HL-60 (cell line): Measurements from ENCODE around the gene PGC.
A peak's percentile ranks its signal among the peaks of the same experiment; 100 is the strongest.
"Not testable (repeated sequence)": the region's sequence is repeated elsewhere in the genome, so short reads cannot be mapped to it uniquely, and the experiment has no call there.

Source experiments
- DNase-seq, 2 experiments: peaks; one replicate each; pipeline ENCODE4 v3.0.0-alpha.2; 2010 to 2020; ENCODE audit warnings: low read depth in 1 of 2, low spot score in 1 of 2
- H3K27ac ChIP-seq: fragments of 250-450 bp; sonication (Bioruptor Pico); replicated peaks from 2 replicates; pipeline ENCODE4 v1.5.1; 2020; ENCODE audit warnings: mild to moderate bottlenecking, moderate library complexity
- H3K27me3 ChIP-seq: fragments of 250-450 bp; sonication (Bioruptor Pico); 2 replicates; pipeline ENCODE4 v1.5.1; 2021; ENCODE audit warnings: mild to moderate bottlenecking, moderate library complexity; ENCODE audit not compliant: insufficient read depth, poor library complexity, severe bottlenecking
- H3K4me3 ChIP-seq: replicated peaks from 2 replicates; pipeline ENCODE4 v1.5.1; 2011; ENCODE audit warnings: mild to moderate bottlenecking, control low read depth, low read length; ENCODE audit not compliant: insufficient read depth
- GABPA ChIP-seq: IDR thresholded peaks from 2 replicates; pipeline ENCODE4 v1.6.1; 2012; ENCODE audit warnings: low read depth
- POLR2AphosphoS5 ChIP-seq: IDR thresholded peaks from 2 replicates; pipeline ENCODE4 v1.6.1; 2012; ENCODE audit warnings: low read depth
- SPI1 ChIP-seq: IDR thresholded peaks from 2 replicates; pipeline ENCODE4 v1.6.1; 2012; ENCODE audit warnings: low read depth, mild to moderate bottlenecking, borderline replicate concordance
- TF ChIP-seq, protein P1 (sequence below): IDR thresholded peaks from 2 replicates; pipeline ENCODE4 v1.6.1; 2012; ENCODE audit warnings: low read depth; ENCODE audit not compliant: insufficient replicate concordance
- TF ChIP-seq, protein P2 (sequence below): IDR thresholded peaks from one replicate; pipeline ENCODE4 v1.5.1; 2011; ENCODE audit warnings: low read length, control low read depth, inconsistent platforms; ENCODE audit not compliant: insufficient read depth

Gene PGC

DNA sequence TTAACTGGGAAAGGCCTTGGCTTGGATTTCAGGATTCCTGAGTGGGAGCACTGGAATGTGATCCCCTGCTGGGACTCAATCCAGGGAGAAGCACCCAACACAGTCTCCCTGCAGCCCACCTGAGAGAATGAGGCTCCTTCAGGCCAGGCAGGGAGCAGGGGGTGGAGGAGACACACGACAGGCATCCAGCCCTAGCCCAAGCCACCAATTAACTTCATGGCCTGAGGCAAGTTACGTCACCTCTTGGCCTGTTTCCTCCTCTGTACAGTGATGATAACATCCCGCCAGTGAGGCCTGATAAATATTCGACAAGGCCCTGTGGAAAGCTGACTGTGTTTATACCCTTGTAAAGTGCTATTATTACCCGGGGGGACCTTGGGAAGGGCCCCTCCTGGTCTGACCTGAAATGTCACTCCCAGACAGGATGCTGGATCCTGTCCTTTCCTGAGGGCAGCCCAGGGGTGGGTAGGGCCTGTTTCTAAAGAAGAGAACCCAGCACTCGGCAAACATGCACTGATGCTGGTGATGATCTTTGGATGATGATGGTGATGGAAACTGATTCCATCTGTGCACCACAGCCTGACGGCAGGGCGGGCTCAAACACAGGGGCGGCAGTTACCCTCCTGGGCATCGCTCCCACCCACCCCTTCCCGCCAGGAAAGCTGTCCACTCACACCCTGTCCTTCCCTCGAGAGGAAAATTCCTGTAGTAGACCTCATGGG, 20.1 kb upstream of the PGC start:
- no peak overlapping the region for H3K4me3 ChIP-seq
- H3K27me3 ChIP-seq: no peaks in the 10 kb centered on the region
- peak in 1 of 2 experiments; percentile 56 for DNase-seq
- TF ChIP-seq SPI1: no peak
- TF ChIP-seq POLR2AphosphoS5: no peak
- no peak for TF ChIP-seq GABPA
- TF ChIP-seq, protein P1, sequence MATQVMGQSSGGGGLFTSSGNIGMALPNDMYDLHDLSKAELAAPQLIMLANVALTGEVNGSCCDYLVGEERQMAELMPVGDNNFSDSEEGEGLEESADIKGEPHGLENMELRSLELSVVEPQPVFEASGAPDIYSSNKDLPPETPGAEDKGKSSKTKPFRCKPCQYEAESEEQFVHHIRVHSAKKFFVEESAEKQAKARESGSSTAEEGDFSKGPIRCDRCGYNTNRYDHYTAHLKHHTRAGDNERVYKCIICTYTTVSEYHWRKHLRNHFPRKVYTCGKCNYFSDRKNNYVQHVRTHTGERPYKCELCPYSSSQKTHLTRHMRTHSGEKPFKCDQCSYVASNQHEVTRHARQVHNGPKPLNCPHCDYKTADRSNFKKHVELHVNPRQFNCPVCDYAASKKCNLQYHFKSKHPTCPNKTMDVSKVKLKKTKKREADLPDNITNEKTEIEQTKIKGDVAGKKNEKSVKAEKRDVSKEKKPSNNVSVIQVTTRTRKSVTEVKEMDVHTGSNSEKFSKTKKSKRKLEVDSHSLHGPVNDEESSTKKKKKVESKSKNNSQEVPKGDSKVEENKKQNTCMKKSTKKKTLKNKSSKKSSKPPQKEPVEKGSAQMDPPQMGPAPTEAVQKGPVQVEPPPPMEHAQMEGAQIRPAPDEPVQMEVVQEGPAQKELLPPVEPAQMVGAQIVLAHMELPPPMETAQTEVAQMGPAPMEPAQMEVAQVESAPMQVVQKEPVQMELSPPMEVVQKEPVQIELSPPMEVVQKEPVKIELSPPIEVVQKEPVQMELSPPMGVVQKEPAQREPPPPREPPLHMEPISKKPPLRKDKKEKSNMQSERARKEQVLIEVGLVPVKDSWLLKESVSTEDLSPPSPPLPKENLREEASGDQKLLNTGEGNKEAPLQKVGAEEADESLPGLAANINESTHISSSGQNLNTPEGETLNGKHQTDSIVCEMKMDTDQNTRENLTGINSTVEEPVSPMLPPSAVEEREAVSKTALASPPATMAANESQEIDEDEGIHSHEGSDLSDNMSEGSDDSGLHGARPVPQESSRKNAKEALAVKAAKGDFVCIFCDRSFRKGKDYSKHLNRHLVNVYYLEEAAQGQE: no peak
- TF ChIP-seq, protein P2, sequence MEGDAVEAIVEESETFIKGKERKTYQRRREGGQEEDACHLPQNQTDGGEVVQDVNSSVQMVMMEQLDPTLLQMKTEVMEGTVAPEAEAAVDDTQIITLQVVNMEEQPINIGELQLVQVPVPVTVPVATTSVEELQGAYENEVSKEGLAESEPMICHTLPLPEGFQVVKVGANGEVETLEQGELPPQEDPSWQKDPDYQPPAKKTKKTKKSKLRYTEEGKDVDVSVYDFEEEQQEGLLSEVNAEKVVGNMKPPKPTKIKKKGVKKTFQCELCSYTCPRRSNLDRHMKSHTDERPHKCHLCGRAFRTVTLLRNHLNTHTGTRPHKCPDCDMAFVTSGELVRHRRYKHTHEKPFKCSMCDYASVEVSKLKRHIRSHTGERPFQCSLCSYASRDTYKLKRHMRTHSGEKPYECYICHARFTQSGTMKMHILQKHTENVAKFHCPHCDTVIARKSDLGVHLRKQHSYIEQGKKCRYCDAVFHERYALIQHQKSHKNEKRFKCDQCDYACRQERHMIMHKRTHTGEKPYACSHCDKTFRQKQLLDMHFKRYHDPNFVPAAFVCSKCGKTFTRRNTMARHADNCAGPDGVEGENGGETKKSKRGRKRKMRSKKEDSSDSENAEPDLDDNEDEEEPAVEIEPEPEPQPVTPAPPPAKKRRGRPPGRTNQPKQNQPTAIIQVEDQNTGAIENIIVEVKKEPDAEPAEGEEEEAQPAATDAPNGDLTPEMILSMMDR: no peak
- H3K27ac ChIP-seq: no peak overlapping the region

DNA sequence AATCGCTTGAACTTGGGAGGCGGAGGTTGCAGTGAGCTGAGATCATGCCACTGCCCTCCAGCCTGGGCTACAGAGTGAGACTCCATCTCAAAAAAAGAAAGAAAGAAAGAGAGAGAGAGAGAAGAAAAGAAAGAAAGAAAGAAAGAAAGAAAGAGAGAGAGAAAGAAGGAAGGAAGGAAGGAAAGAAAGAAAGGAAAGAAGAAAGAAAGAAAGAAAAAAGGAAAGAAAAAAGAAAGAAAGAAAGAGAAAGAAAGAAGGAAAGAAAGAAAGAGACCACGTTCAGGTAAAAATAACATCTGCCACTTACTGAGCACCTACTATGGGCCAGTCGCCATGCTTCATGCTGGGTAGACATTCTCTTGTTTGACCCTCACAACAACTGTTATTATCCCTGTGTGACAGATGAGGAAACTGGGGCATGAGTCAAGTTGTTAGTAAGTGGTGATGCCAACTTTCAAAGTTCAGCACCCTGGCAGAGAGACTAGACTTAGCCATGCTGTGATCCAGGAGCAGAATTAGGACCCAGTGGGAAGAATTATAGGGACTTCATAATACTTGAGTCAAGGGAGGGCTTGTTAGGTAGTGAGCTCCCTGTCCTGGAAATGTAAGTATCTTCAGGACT, 19.0 kb upstream of the PGC start:
- DNase-seq, H3K27ac ChIP-seq, H3K4me3 ChIP-seq, H3K27me3 ChIP-seq: not testable (repeated sequence)

DNA sequence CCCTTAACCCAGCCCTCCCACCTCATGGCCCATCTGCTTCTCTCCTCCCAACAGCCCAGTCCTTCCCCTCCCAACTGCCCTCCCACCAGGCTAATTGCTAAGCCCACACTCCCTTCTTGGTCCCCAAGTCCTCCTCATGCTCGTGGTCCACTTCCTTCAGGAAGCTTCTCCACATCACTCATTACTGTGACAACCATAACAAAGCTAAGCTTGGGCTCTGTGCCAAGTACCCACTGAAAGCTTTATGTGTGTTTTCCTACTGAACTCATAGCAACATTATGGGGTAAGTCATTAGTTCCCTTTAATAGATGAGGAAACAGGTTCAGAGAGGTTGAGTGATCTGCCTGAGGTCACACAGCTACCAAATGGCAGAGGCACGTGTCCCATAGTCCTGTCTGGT, 16.3 kb upstream of the PGC start:
- Histone ChIP-seq H3K27ac (no peak overlapping the region), H3K27me3 (no peaks in the 10 kb centered on the region), H3K4me3 (no peak overlapping the region)
- DNase-seq: no peak
- no peak for TF ChIP-seq POLR2AphosphoS5
- TF ChIP-seq, protein P2: no peak
- TF ChIP-seq, protein P1: no peak
- no peak for TF ChIP-seq SPI1
- no peak for TF ChIP-seq GABPA

DNA sequence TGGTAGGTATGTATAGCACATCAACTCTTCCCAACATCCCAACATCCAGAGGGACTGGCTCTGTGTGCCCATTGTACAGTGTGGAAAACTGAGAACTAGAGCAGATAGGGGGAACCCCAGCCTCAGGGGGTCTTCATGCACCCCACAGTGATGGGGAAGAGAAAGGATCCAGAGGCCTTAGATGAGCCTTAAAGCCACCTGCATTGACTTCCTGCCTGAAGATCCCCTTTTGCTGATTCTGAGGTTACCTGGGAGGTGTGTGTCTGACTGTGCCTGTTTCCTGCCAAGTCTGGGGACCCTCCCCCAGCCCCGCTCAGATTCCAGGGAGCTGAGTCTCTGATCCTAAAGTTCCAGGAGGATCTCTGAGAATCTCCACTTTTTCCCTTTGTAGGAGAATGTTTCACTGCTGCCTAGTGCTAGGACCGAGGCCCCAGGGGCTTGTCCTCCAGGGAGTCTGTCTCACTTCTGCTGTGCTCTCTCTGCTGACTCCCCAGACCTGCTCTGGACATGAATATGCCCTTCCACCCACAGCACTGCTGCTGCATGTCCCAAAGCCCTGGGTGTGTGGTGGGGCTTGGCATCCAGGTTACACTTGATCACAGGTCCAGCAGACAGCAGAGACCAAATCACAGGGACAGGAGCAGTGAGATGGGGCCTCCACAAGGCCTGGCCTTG, 12.8 kb upstream of the PGC start:
- TF ChIP-seq, protein P2: no peak
- no peak for TF ChIP-seq GABPA
- no peak for TF ChIP-seq POLR2AphosphoS5
- TF ChIP-seq, protein P1: no peak
- no peak for TF ChIP-seq SPI1
- H3K27ac ChIP-seq: no peak overlapping the region
- H3K4me3 ChIP-seq: no peak overlapping the region
- no peak for DNase-seq
- H3K27me3 ChIP-seq: no peaks in the 10 kb centered on the region
